HG02943 (cell line): ENCODE results near the gene PDE6C.

Experiments used
- ATAC-seq: cut with Tn5 transposase; IDR thresholded peaks from one replicate; pipeline ENCODE4 v1.9.1; 2021; ENCODE audit warnings: mild to moderate bottlenecking, low read depth, moderate library complexity; ENCODE audit not compliant: unreplicated experiment

The PDE6C gene

GRCh38 chr10:93612311-93612710 lies at the start of gene PDE6C:
Gene PDE6C, plus strand, starts transcription at chr10:93612537. Its CDS starts 189 bp downstream, at chr10:93612726.
- ATAC-seq = no peak

- no peak for ATAC-seq
Measured at GRCh38 chr10:93565446-93565845, 46.9 kb upstream of the PDE6C start.

- ATAC-seq = no peak
Measured at GRCh38 chr10:93566435-93567276, 45.7 kb upstream of the PDE6C start, which contains the start of gene FFAR4. Gene FFAR4, plus strand, starts transcription at chr10:93566665. Its CDS starts 56 bp downstream, at chr10:93566721.

- ATAC-seq = no peak
Measured at GRCh38 chr10:93567277-93568104, 44.8 kb upstream of the PDE6C start.

- no peak for ATAC-seq
Measured at GRCh38 chr10:93568105-93568390, 44.3 kb upstream of the PDE6C start.

- ATAC-seq = no peak
Measured at GRCh38 chr10:93570383-93570782, 42.0 kb upstream of the PDE6C start.

- ATAC-seq = no peak
Measured at GRCh38 chr10:93572606-93573005, 39.7 kb upstream of the PDE6C start.

GRCh38 chr10:93573051-93573909 lies 39.1 kb upstream of the PDE6C start:
- no peak for ATAC-seq

- ATAC-seq = no peak
Measured at GRCh38 chr10:93573924-93574323, 38.4 kb upstream of the PDE6C start.

- ATAC-seq = no peak
Measured at GRCh38 chr10:93576888-93577287, 35.4 kb upstream of the PDE6C start.

GRCh38 chr10:93577565-93577964 lies 34.8 kb upstream of the PDE6C start:
- no peak for ATAC-seq

- no peak for ATAC-seq
Measured at GRCh38 chr10:93579089-93579488, 33.2 kb upstream of the PDE6C start.

- ATAC-seq = no peak
Measured at GRCh38 chr10:93579985-93580711, 32.2 kb upstream of the PDE6C start.

GRCh38 chr10:93580828-93581227 lies 31.5 kb upstream of the PDE6C start:
- no peak for ATAC-seq

GRCh38 chr10:93584445-93584844 lies 27.9 kb upstream of the PDE6C start:
- no peak for ATAC-seq

GRCh38 chr10:93589648-93590562 lies 22.4 kb upstream of the PDE6C start:
- no peak for ATAC-seq

GRCh38 chr10:93590638-93591037 lies 21.7 kb upstream of the PDE6C start:
- ATAC-seq = no peak

GRCh38 chr10:93591065-93591808 lies 21.1 kb upstream of the PDE6C start:
- no peak for ATAC-seq
